ENCODE results near the gene ALOX15.

The ALOX15 gene

GRCh38 chr17:4600563-4600962, 40.9 kb downstream of the ALOX15 start:
- Histone ChIP-seq H2BK120ac (ENCODE audit: low read depth, low read length) (no peak overlapping the region), H3K4me1 (ENCODE audit: control insufficient read depth in 2 of 2, insufficient read depth in 1 of 2, low read depth in 1 of 2, low read length in 2 of 2) (peaks cover 19 to 29% of the 10 kb centered on the region in 2 donors), H3K18ac (ENCODE audit: low read length) (peak overlapping the region; percentile 66), H4K8ac (ENCODE audit: low read depth, low read length) (no peak overlapping the region), H3K9me3 (replicated peaks in 1 of 2; ENCODE audit: control insufficient read depth in 2 of 2, insufficient read depth in 1 of 2, low read depth in 1 of 2, low read length in 2 of 2) (no peaks in the 10 kb centered on the region), H2AK5ac (ENCODE audit: low read depth, low read length) (peak overlapping the region; percentile 23), H3K4ac (ENCODE audit: low read length) (no peak overlapping the region), H2BK15ac (ENCODE audit: low read length) (no peak overlapping the region), H3K36me3 (replicated peaks in 1 of 2; ENCODE audit: control insufficient read depth in 2 of 2, insufficient read depth in 2 of 2, low read length in 2 of 2) (no peaks in the 10 kb centered on the region), H3K4me2 (ENCODE audit: insufficient read depth, low read length, poor library complexity, severe bottlenecking) (no peak overlapping the region), H3K9ac (ENCODE audit: low read depth, low read length, poor library complexity) (no peak overlapping the region), H2BK5ac (ENCODE audit: low read length) (no peak overlapping the region), H3K23ac (ENCODE audit: low read depth, low read length, poor library complexity) (no peak overlapping the region), H3K27me3 (ENCODE audit: control insufficient read depth in 3 of 3, insufficient read depth in 3 of 3, low read depth in 1 of 3, low read length in 3 of 3) (peaks cover 0 to 51% (median 0%) of the 10 kb centered on the region in 3 experiments), H4K91ac (ENCODE audit: low read depth, low read length, poor library complexity) (no peak overlapping the region), H3K4me3 (ENCODE audit: low read length in 2 of 2) (no peak overlapping the region), H2AFZ (ENCODE audit: low read length) (peak overlapping the region; percentile 78), H2BK12ac (ENCODE audit: low read length) (no peak overlapping the region), H3K14ac (ENCODE audit: low read length) (no peak overlapping the region), H3K27ac (replicated peaks; ENCODE audit: low read length) (peak overlapping the region; percentile 79), H3K79me1 (ENCODE audit: low read depth, low read length) (no peaks in the 10 kb centered on the region)
- DNase-seq (ENCODE audit: low spot score), result no peak
- no CpG with 5 or more reads among the region's 13 CpGs for WGBS, 2 donors (ENCODE audit: extremely low coverage in 2 of 2, insufficient read length in 2 of 2, insufficient replicate concordance in 1 of 2)

DNA sequence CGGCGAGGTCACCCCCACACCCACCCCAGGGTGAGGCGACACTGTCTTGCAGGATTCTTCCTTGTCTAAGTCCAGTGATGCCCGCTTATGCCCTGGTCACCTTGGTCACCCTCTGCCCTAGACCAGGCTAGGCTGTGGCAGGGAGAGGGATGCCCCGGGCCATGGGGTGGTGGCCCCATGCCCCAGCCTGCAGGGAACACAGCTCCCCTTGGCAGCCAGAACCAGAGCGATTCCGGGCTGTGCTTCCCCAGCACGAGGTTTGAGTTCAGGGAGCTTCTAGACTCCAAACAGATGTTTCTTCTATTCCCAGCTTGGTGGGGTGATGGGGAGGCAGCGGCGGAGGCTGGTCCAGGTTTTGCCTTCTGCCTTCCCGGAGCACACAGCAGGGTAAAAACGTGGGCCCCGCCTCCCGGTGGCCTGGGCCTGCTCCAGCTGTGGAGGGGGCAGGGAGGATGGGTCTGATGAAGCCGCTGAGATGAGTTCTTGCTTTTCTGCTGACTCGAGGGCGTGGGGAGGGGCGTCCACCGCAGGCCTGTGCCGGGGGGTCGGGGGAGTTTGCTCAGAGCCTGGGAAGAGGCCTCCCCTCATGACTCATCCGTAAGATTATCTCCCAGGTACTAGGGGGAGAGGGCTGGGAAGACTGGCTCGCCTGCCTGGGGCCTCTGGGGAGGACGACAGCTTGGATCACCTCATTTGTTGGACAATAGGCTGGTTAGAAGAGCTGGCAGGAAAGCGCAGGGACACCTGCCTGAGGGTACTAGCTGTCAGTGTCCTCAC, 41.8 kb downstream of the ALOX15 start:
- H2AFZ ChIP-seq (ENCODE audit: low read length), result peak overlapping the region; percentile 78
- peak overlapping the region; percentile 11 for H4K91ac ChIP-seq (ENCODE audit: low read depth, low read length, poor library complexity)
- WGBS, 2 donors (ENCODE audit: extremely low coverage in 2 of 2, insufficient read length in 2 of 2, insufficient replicate concordance in 1 of 2), result no CpG with 5 or more reads among the region's 25 CpGs
- H3K9me3 ChIP-seq (replicated peaks in 1 of 2; ENCODE audit: control insufficient read depth in 2 of 2, insufficient read depth in 1 of 2, low read depth in 1 of 2, low read length in 2 of 2), result no peaks in the 10 kb centered on the region
- H3K4ac ChIP-seq (ENCODE audit: low read length), result peak overlapping the region; percentile 97
- H3K4me1 ChIP-seq (ENCODE audit: control insufficient read depth in 2 of 2, insufficient read depth in 1 of 2, low read depth in 1 of 2, low read length in 2 of 2), result peaks cover 19 to 33% of the 10 kb centered on the region in 2 donors
- peak; percentile 44 for DNase-seq (ENCODE audit: low spot score)
- H3K27me3 ChIP-seq (ENCODE audit: control insufficient read depth in 3 of 3, insufficient read depth in 3 of 3, low read depth in 1 of 3, low read length in 3 of 3), result peaks cover 0 to 58% (median 0%) of the 10 kb centered on the region in 3 experiments
- H2AK5ac ChIP-seq (ENCODE audit: low read depth, low read length), result peak overlapping the region; percentile 94
- H2BK12ac ChIP-seq (ENCODE audit: low read length), result peak overlapping the region; percentile 89
- H2BK5ac ChIP-seq (ENCODE audit: low read length), result peak overlapping the region; percentile 27
- peak overlapping the region in 1 of 2 donors; percentile 57 for H3K4me3 ChIP-seq (ENCODE audit: low read length in 2 of 2)
- peak overlapping the region; percentile 75 for H3K9ac ChIP-seq (ENCODE audit: low read depth, low read length, poor library complexity)
- H3K79me1 ChIP-seq (ENCODE audit: low read depth, low read length), result no peaks in the 10 kb centered on the region
- H3K36me3 ChIP-seq (replicated peaks in 1 of 2; ENCODE audit: control insufficient read depth in 2 of 2, insufficient read depth in 2 of 2, low read length in 2 of 2), result no peaks in the 10 kb centered on the region
- peak overlapping the region; percentile 29 for H3K4me2 ChIP-seq (ENCODE audit: insufficient read depth, low read length, poor library complexity, severe bottlenecking)
- H2BK120ac ChIP-seq (ENCODE audit: low read depth, low read length), result peak overlapping the region; percentile 97
- peak overlapping the region; percentile 79 for H3K27ac ChIP-seq (replicated peaks; ENCODE audit: low read length)
- peak overlapping the region; percentile 2 for H3K23ac ChIP-seq (ENCODE audit: low read depth, low read length, poor library complexity)
- H2BK15ac ChIP-seq (ENCODE audit: low read length), result peak overlapping the region; percentile 97
- no peak overlapping the region for H4K8ac ChIP-seq (ENCODE audit: low read depth, low read length)
- peak overlapping the region; percentile 56 for H3K14ac ChIP-seq (ENCODE audit: low read length)
- peak overlapping the region; percentile 99 for H3K18ac ChIP-seq (ENCODE audit: low read length)

DNA sequence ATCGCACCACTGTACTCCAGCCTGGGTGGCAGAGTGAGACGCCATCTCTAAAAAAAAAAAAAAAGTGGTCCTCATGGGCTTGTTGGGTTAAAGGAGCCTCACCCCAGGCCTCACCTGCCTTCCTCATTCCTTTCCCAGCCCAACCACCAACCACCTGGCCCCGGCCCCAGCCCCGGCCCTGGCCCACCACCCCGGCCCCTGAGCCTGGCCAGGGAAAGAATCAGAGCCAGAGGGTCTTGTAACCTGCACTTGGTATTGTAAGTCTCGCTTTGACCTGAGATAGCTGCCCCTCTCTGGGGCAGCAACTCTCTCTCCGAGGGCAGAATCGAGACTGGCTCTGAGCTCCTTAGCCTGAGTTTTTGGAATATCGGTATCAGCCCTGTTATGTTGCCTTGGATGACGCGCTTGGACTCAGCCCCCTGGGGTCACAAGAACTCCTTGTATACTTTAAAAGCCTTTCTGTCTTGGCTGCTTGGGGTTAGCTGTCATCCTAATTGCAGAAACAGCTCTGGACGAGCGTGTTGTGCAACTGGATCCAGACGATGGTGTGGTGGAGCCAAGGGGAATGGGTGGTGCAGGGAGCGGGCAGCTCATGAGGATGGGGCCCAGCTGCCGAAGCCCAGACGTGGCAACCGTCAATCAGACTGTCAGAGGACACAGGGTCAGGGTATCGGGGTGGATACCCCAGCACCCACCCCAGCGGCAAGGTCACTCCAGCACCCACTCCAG, 42.5 kb downstream of the ALOX15 start:
- H2AK5ac ChIP-seq (ENCODE audit: low read depth, low read length), result peak overlapping the region; percentile 94
- H3K27ac ChIP-seq (replicated peaks; ENCODE audit: low read length), result no peak overlapping the region

DNA sequence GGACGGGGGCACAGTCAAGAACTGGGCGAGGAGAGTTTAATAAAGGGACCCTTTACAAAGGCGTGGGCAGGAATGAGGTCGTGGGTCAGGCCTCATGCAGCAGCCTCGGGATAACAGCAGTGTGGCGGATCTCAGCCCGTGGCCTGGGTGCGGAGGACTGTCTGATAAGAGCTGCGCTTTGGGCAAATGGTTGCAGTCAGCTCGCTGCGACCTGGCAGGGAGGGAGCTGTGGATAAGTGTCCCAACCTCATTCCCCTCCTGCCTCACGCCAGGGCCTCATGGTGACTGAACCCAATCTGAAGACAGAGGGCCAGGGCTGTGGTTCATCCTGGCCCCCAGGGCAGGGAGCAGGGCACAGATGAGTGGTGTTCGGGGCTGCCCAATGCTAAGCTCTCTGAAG, 43.5 kb downstream of the ALOX15 start:
- Histone ChIP-seq H2AFZ (ENCODE audit: low read length) (no peak overlapping the region), H2BK120ac (ENCODE audit: low read depth, low read length) (peak overlapping the region; percentile 95), H3K9me3 (replicated peaks in 1 of 2; ENCODE audit: control insufficient read depth in 2 of 2, insufficient read depth in 1 of 2, low read depth in 1 of 2, low read length in 2 of 2) (no peaks in the 10 kb centered on the region), H3K14ac (ENCODE audit: low read length) (peak overlapping the region; percentile 90), H4K8ac (ENCODE audit: low read depth, low read length) (no peak overlapping the region), H2BK12ac (ENCODE audit: low read length) (no peak overlapping the region), H3K9ac (ENCODE audit: low read depth, low read length, poor library complexity) (peak overlapping the region; percentile 51), H2BK5ac (ENCODE audit: low read length) (no peak overlapping the region), H3K4me2 (ENCODE audit: insufficient read depth, low read length, poor library complexity, severe bottlenecking) (no peak overlapping the region), H3K36me3 (replicated peaks in 1 of 2; ENCODE audit: control insufficient read depth in 2 of 2, insufficient read depth in 2 of 2, low read length in 2 of 2) (no peaks in the 10 kb centered on the region), H3K18ac (ENCODE audit: low read length) (peak overlapping the region; percentile 86), H3K4ac (ENCODE audit: low read length) (peak overlapping the region; percentile 78), H3K23ac (ENCODE audit: low read depth, low read length, poor library complexity) (peak overlapping the region; percentile 86), H3K27me3 (ENCODE audit: control insufficient read depth in 3 of 3, insufficient read depth in 3 of 3, low read depth in 1 of 3, low read length in 3 of 3) (peaks cover 0 to 59% (median 0%) of the 10 kb centered on the region in 3 experiments), H3K27ac (replicated peaks; ENCODE audit: low read length) (peak overlapping the region; percentile 9), H4K91ac (ENCODE audit: low read depth, low read length, poor library complexity) (no peak overlapping the region), H2AK5ac (ENCODE audit: low read depth, low read length) (peak overlapping the region; percentile 97), H2BK15ac (ENCODE audit: low read length) (peak overlapping the region; percentile 98), H3K79me1 (ENCODE audit: low read depth, low read length) (no peaks in the 10 kb centered on the region), H3K4me3 (ENCODE audit: low read length in 2 of 2) (no peak overlapping the region), H3K4me1 (ENCODE audit: control insufficient read depth in 2 of 2, insufficient read depth in 1 of 2, low read depth in 1 of 2, low read length in 2 of 2) (peaks cover 19 to 32% of the 10 kb centered on the region in 2 donors)
- WGBS, 2 donors (ENCODE audit: extremely low coverage in 2 of 2, insufficient read length in 2 of 2, insufficient replicate concordance in 1 of 2), result no CpG with 5 or more reads among the region's 13 CpGs
- no peak for DNase-seq (ENCODE audit: low spot score)

More for the DNA sequence above, 42.5 kb downstream of the ALOX15 start:
- Histone ChIP-seq H2AFZ (ENCODE audit: low read length) (no peak overlapping the region), H3K4ac (ENCODE audit: low read length) (peak overlapping the region; percentile 2), H2BK120ac (ENCODE audit: low read depth, low read length) (peak overlapping the region; percentile 97), H3K9ac (ENCODE audit: low read depth, low read length, poor library complexity) (no peak overlapping the region), H2BK12ac (ENCODE audit: low read length) (peak overlapping the region; percentile 8), H3K4me1 (ENCODE audit: control insufficient read depth in 2 of 2, insufficient read depth in 1 of 2, low read depth in 1 of 2, low read length in 2 of 2) (peaks cover 19 to 32% of the 10 kb centered on the region in 2 donors), H3K4me2 (ENCODE audit: insufficient read depth, low read length, poor library complexity, severe bottlenecking) (no peak overlapping the region), H4K8ac (ENCODE audit: low read depth, low read length) (no peak overlapping the region), H3K36me3 (replicated peaks in 1 of 2; ENCODE audit: control insufficient read depth in 2 of 2, insufficient read depth in 2 of 2, low read length in 2 of 2) (no peaks in the 10 kb centered on the region), H4K91ac (ENCODE audit: low read depth, low read length, poor library complexity) (no peak overlapping the region), H3K27me3 (ENCODE audit: control insufficient read depth in 3 of 3, insufficient read depth in 3 of 3, low read depth in 1 of 3, low read length in 3 of 3) (peaks cover 0 to 57% (median 0%) of the 10 kb centered on the region in 3 experiments), H3K4me3 (ENCODE audit: low read length in 2 of 2) (no peak overlapping the region), H3K18ac (ENCODE audit: low read length) (peak overlapping the region; percentile 99), H3K14ac (ENCODE audit: low read length) (peak overlapping the region; percentile 0), H3K23ac (ENCODE audit: low read depth, low read length, poor library complexity) (peak overlapping the region; percentile 2), H2BK15ac (ENCODE audit: low read length) (peak overlapping the region; percentile 97), H3K9me3 (replicated peaks in 1 of 2; ENCODE audit: control insufficient read depth in 2 of 2, insufficient read depth in 1 of 2, low read depth in 1 of 2, low read length in 2 of 2) (no peaks in the 10 kb centered on the region), H3K79me1 (ENCODE audit: low read depth, low read length) (no peaks in the 10 kb centered on the region), H2BK5ac (ENCODE audit: low read length) (peak overlapping the region; percentile 27)
- no peak for DNase-seq (ENCODE audit: low spot score)
- no CpG with 5 or more reads among the region's 20 CpGs for WGBS, 2 donors (ENCODE audit: extremely low coverage in 2 of 2, insufficient read length in 2 of 2, insufficient replicate concordance in 1 of 2)
